ENCODE results near the gene FN3KRP. TPM values are rescaled to one million over a fixed set of nuclear protein-coding genes. Genes with fewer than 3 reads are reported as not detected.

FN3KRP gene
- total RNA-seq, 5 donors from 2014 or later (not counting 1 experiment from before 2014, with no cell fraction given) = 29.2 to 49.4 (median 44.3) TPM

DNA sequence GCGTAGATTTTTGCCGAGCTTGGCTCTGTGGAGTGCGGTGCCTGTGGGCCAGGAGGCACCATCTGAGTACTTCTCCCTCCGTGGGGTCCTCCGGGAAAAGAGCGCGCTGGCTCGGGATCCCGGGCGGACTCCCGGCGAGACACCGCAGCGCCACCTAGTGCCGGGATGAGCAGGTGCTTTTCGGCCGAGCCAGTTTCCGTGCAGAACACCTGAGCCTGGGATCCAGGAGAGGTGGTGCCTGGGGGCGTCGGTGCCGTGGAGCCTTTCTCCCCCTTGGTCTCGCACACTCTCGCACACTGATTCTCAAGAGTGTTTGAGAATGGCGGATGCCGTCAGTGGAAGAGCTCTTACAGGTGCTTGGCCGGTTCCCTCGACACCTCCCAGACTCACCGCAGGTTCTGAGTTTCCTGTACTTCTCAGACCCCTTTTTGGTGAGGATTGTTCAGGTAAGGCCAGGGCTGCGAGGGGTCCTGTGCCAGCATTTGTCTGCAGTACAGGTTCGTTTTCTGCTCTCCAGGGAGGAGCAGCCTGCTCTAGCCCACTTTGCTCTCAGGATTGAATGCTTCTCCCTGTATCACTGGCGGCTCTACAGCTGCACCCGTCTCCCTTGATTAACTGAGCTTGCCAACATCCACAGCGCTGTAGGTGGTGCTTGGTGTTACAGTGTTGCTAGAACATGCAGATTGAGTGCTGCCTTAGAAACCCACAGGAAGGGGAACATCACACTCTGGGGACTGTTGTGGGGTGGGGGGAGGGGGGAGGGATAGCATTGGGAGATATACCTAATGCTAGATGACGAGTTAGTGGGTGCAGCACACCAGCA lies 58.7 kb downstream of the FN3KRP start:
- peak overlapping the region; percentile 70 for H3K27ac ChIP-seq (ENCODE audit: low read length)
- ChIA-PET CTCF (interaction anchor here in 1 of 2 donors (0.7 kb wide), 1 partner anchor 33 kb away, joined by 3 read pairs; no protein-coding TSS in a partner anchor), POLR2A (interaction anchor here in 1 of 2 donors (0.5 kb wide), 1 partner anchor 306 kb away, joined by 8 read pairs; no protein-coding TSS in a partner anchor)
- peaks cover 0 to 13% of the 10 kb centered on the region in 2 donors for H3K36me3 ChIP-seq (ENCODE audit: control insufficient read depth in 2 of 2, extremely low read depth in 1 of 2, insufficient read depth in 1 of 2, low read length in 1 of 2)
- peak overlapping the region in 1 of 2 donors; percentile 39 for H3K27ac Mint-ChIP-seq
- no peaks in the 10 kb centered on the region for H3K9me3 Mint-ChIP-seq
- H3K4me1 ChIP-seq (ENCODE audit: control insufficient read depth in 1 of 2, extremely low read depth in 1 of 2, insufficient read depth in 2 of 2, low read length in 2 of 2) = peaks cover 3 to 34% of the 10 kb centered on the region in 2 experiments
- H3K4me3 ChIP-seq (ENCODE audit: control insufficient read depth in 1 of 2, extremely low read depth in 1 of 2, low read length in 1 of 2) = peak overlapping the region in 1 of 2 donors; percentile 27
- ATAC-seq (replicated peaks in 1 of 4) (peak; percentile 34 to 82 (median 62)), DNase-seq (peak in 21 of 35 experiments; percentile 15 to 64 (median 30))
- H3K36me3 Mint-ChIP-seq = peaks cover 16% of the 10 kb centered on the region
- peaks cover 12 to 28% (median 22%) of the 10 kb centered on the region in 3 donors for H3K4me1 Mint-ChIP-seq
- peak overlapping the region in 2 of 3 donors; percentile 9 to 33 for H3K4me3 Mint-ChIP-seq
- H3K27me3 ChIP-seq (replicated peaks in 1 of 2; ENCODE audit: control insufficient read depth in 2 of 2, extremely low read depth in 1 of 2, insufficient read depth in 2 of 2, low read length in 1 of 2) = no peaks in the 10 kb centered on the region
- no peaks in the 10 kb centered on the region for H3K9me3 ChIP-seq
- no peaks in the 10 kb centered on the region for H3K27me3 Mint-ChIP-seq
- WGBS (ENCODE audit: insufficient coverage) = 57% methylated on average over 22 of the region's 34 CpGs

GRCh38 chr17:82776454-82776853 lies 59.9 kb downstream of the FN3KRP start:
- no peaks in the 10 kb centered on the region for H3K9me3 Mint-ChIP-seq
- no peak overlapping the region for H3K27ac Mint-ChIP-seq
- H3K27me3 Mint-ChIP-seq = no peaks in the 10 kb centered on the region
- H3K4me1 Mint-ChIP-seq = peaks cover 12 to 28% (median 22%) of the 10 kb centered on the region in 3 donors
- 69% methylated on average over 12 of the region's 13 CpGs for WGBS (ENCODE audit: insufficient coverage)
- ATAC-seq (replicated peaks in 1 of 4) (peak in 2 of 4 experiments; percentile 36 to 56), DNase-seq (peak in 1 of 35 experiments; percentile 34)
- Histone ChIP-seq H3K4me1 (ENCODE audit: control insufficient read depth in 1 of 2, extremely low read depth in 1 of 2, insufficient read depth in 2 of 2, low read length in 2 of 2) (peaks cover 3 to 34% of the 10 kb centered on the region in 2 experiments), H3K27ac (ENCODE audit: low read length) (no peak overlapping the region), H3K27me3 (replicated peaks in 1 of 2; ENCODE audit: control insufficient read depth in 2 of 2, extremely low read depth in 1 of 2, insufficient read depth in 2 of 2, low read length in 1 of 2) (no peaks in the 10 kb centered on the region), H3K36me3 (ENCODE audit: control insufficient read depth in 2 of 2, extremely low read depth in 1 of 2, insufficient read depth in 1 of 2, low read length in 1 of 2) (peaks cover 0 to 13% of the 10 kb centered on the region in 2 donors), H3K4me3 (ENCODE audit: control insufficient read depth in 1 of 2, extremely low read depth in 1 of 2, low read length in 1 of 2) (no peak overlapping the region), H3K9me3 (no peaks in the 10 kb centered on the region)
- no peak overlapping the region for H3K4me3 Mint-ChIP-seq
- H3K36me3 Mint-ChIP-seq = peaks cover 16% of the 10 kb centered on the region
- CTCF ChIA-PET = no interaction called here
- POLR2A ChIA-PET = no interaction called here

Other genes starting within 250 kb of the FN3KRP start
- gene FOXK2, start 197.0 kb upstream of the FN3KRP start, total RNA-seq = 10 to 100 TPM; 45.8 to 65.5 (median 61.9) TPM
- gene WDR45B, start 68.3 kb upstream of the FN3KRP start, total RNA-seq = 10 to 100 TPM; 57.3 to 81.5 (median 59.4) TPM
- gene RAB40B, start 18.0 kb upstream of the FN3KRP start, total RNA-seq = 1 to 10 TPM; 4.4 to 8.7 (median 7.1) TPM
- 10 to 100 TPM in 1 of 5 donors, 1 to 10 TPM in 4; 3.2 to 12.2 (median 8.0) TPM for gene FN3K, start 18.9 kb downstream of the FN3KRP start, total RNA-seq
- 100 to 1,000 TPM in 4 of 5 donors, 10 to 100 TPM in 1; 94.4 to 262 (median 223) TPM for gene TBCD, start 35.4 kb downstream of the FN3KRP start, total RNA-seq
- not detected for gene ZNF750, start 123.3 kb downstream of the FN3KRP start, total RNA-seq